ENCODE results near the gene CCDC191. TPM values are rescaled to one million over a fixed set of nuclear protein-coding genes. Genes with fewer than 3 reads are reported as not detected.

The CCDC191 gene
- total RNA-seq, 1 experiment from 2014 or later = 0.14 TPM

Other genes starting within 250 kb of the CCDC191 start
- 0.38 and 7.1 TPM in 2 replicates for gene GRAMD1C, start 217.7 kb downstream of the CCDC191 start, total RNA-seq (2014; rRNA removed; shearing (Covaris generic); ENCODE audit: low replicate concordance)
- gene ZDHHC23, start 108.5 kb downstream of the CCDC191 start, total RNA-seq (2014; rRNA removed; shearing (Covaris generic); ENCODE audit: low replicate concordance) = 0.87 and 2.9 TPM in 2 replicates
- 25.0 and 31.2 TPM in 2 replicates for gene QTRT2, start 211 bp upstream of the CCDC191 start, total RNA-seq (2014; rRNA removed; shearing (Covaris generic); ENCODE audit: low replicate concordance)
- not detected in 2 replicates for gene DRD3, start 122.5 kb upstream of the CCDC191 start, total RNA-seq (2014; rRNA removed; shearing (Covaris generic); ENCODE audit: low replicate concordance)
- not detected in 2 replicates for gene ZNF80, start 181.1 kb upstream of the CCDC191 start, total RNA-seq (2014; rRNA removed; shearing (Covaris generic); ENCODE audit: low replicate concordance)
- gene TIGIT, start 237.5 kb upstream of the CCDC191 start, total RNA-seq (2014; rRNA removed; shearing (Covaris generic); ENCODE audit: low replicate concordance) = not detected in 2 replicates